Keratinocyte (primary cell): Measurements from ENCODE around the gene PYCR2. TPM values are rescaled to one million over a fixed set of nuclear protein-coding genes. Genes with fewer than 3 reads are reported as not detected.

Experiments used
- DNase-seq: peaks from one replicate; pipeline ENCODE4 v3.0.0-alpha.2; 2011; ENCODE audit warnings: low read depth, missing footprints, low spot score
- FAIRE-seq: peaks from 2 replicates; lab custom pipeline; 2011; peaks lifted over from hg19 to GRCh38; lab: Jason Lieb, UNC
- H2AFZ ChIP-seq: 2 replicates; pipeline ENCODE4 v1.6.0; 2012; ENCODE audit warnings: low read length, control low read depth, inconsistent platforms; ENCODE audit not compliant: control insufficient read depth
- H3K27ac ChIP-seq: 2 replicates; pipeline ENCODE4 v1.5.1; 2011; ENCODE audit warnings: low read length; ENCODE audit not compliant: control insufficient read depth, insufficient read depth
- H3K27me3 ChIP-seq: 3 replicates; pipeline ENCODE4 v1.6.0; 2011; ENCODE audit warnings: low read length; ENCODE audit not compliant: control insufficient read depth, insufficient read depth; ENCODE audit errors: extremely low read depth
- H3K36me3 ChIP-seq, 2 experiments: 2 replicates in 1 of 2; 3 replicates in 1 of 2; pipeline ENCODE4 v1.5.1; 2011; ENCODE audit warnings: low read length in 2 of 2, mild to moderate bottlenecking in 1 of 2; ENCODE audit not compliant: control insufficient read depth in 2 of 2, insufficient read depth in 2 of 2; ENCODE audit errors: extremely low read depth in 1 of 2
- H3K4me1 ChIP-seq: 3 replicates; pipeline ENCODE4 v1.5.1; 2011; ENCODE audit warnings: low read length; ENCODE audit not compliant: control insufficient read depth, insufficient read depth; ENCODE audit errors: extremely low read depth
- H3K4me2 ChIP-seq: 3 replicates; pipeline ENCODE4 v1.6.0; 2011; ENCODE audit warnings: low read depth, low read length; ENCODE audit not compliant: control insufficient read depth, insufficient read depth; ENCODE audit errors: extremely low read depth
- H3K4me3 ChIP-seq, 3 experiments: fragments of 200-600 bp in 1 of 3; sonication (generic) in 1 of 3; 2 replicates in 2 of 3; 3 replicates in 1 of 3; pipeline ENCODE4 v1.5.1; 2011 to 2016; ENCODE audit warnings: low read length in 3 of 3, mild to moderate bottlenecking in 3 of 3, control low read depth in 2 of 3, inconsistent platforms in 1 of 3, low read depth in 1 of 3, mixed read lengths in 1 of 3, mixed run types in 1 of 3, moderate library complexity in 1 of 3; ENCODE audit not compliant: control insufficient read depth in 2 of 3, insufficient read depth in 2 of 3; ENCODE audit errors: extremely low read depth in 1 of 3
- H3K79me2 ChIP-seq: 2 replicates; pipeline ENCODE4 v1.6.0; 2012; ENCODE audit warnings: low read length; ENCODE audit not compliant: control insufficient read depth, insufficient read depth
- H3K9ac ChIP-seq: 3 replicates; pipeline ENCODE4 v1.6.0; 2011; ENCODE audit warnings: low read length; ENCODE audit not compliant: control insufficient read depth, insufficient read depth; ENCODE audit errors: extremely low read depth
- H3K9me1 ChIP-seq: 3 replicates; pipeline ENCODE4 v1.6.0; 2011; ENCODE audit warnings: low read length; ENCODE audit not compliant: control insufficient read depth, insufficient read depth; ENCODE audit errors: extremely low read depth
- H3K9me3 ChIP-seq: 2 replicates; pipeline ENCODE4 v1.5.1; 2012; ENCODE audit warnings: low read depth, low read length; ENCODE audit not compliant: control insufficient read depth
- H4K20me1 ChIP-seq: 3 replicates; pipeline ENCODE4 v1.6.0; 2011; ENCODE audit warnings: low read length; ENCODE audit not compliant: control insufficient read depth, insufficient read depth; ENCODE audit errors: extremely low read depth
- EZH2 ChIP-seq: IDR thresholded peaks from one replicate; pipeline ENCODE4 v1.6.1; 2012; ENCODE audit warnings: inconsistent platforms, mild to moderate bottlenecking, low read length, moderate library complexity
- dilution Hi-C: fragments of 300-500 bp; cut with MboI; formaldehyde crosslinking; loops from one replicate; pipeline ENCODE4 v1.7.0; 2020; ENCODE audit warnings: low sequenced_read_pairs; ENCODE audit not compliant: extremely low pct_ligation_motif_present
- polyA plus RNA-seq, 5 experiments: library from polyadenylated mRNA; depleted of rRNA in 3 of 5; stranded (reverse) in 3 of 5; stranded (forward) in 1 of 5; unstranded in 1 of 5; fragments of >200 nt; gene quantifications; 1 replicate in 1 of 5; 2 replicates in 3 of 5; 3 replicates in 1 of 5; pipeline versions ENCODE4 v1.2.1 to v1.2.3, GENCODE V29; 2011 to 2012; ENCODE audit warnings: missing spikeins in 2 of 5, low read depth in 1 of 5, low replicate concordance in 1 of 5
- TF ChIP-seq, protein P1 (sequence below), 3 experiments: IDR thresholded peaks in 1 of 3; conservative IDR thresholded peaks in 1 of 3; optimal IDR thresholded peaks in 1 of 3; 2 replicates in 2 of 3; 3 replicates in 1 of 3; pipeline versions ENCODE3 to v1.5.1; 2011; ENCODE audit warnings: low read length in 3 of 3, mild to moderate bottlenecking in 3 of 3, moderate library complexity in 2 of 3, control low read depth in 1 of 3, inconsistent platforms in 1 of 3; ENCODE audit not compliant: insufficient read depth in 2 of 3; ENCODE audit errors: extremely low read depth in 1 of 3

Gene PYCR2
- polyA plus RNA-seq, 1 donor (not counting 4 experiments of a cell fraction or from before 2014, with no cell fraction given) = 45.5 TPM

DNA sequence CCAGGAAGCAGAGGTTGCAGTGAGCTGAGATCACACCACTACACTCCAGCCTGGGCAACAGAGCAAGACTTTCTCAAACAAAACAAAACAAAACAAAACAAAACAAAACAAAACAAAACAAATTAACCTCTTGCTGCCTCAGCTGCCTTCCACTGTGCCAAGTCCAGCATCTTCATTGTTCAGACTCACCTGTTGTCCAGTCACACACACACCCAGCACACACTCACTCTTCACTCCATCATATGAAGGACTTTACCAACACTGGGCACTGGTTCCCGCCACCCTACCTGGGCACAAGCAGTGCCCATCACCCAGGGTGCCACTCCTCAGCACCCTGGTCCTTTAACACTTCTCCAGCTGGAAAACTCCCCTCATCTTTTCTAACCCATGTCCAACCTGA lies 14.6 kb downstream of the PYCR2 start:
- Histone ChIP-seq H3K4me1 (peaks cover 8% of the 10 kb centered on the region), H3K9me3 (no peaks in the 10 kb centered on the region), H3K27ac (no peak overlapping the region), H4K20me1 (no peaks in the 10 kb centered on the region), H3K36me3 (peaks cover 0 to 2% of the 10 kb centered on the region in 2 experiments), H2AFZ (no peak overlapping the region), H3K9me1 (no peaks in the 10 kb centered on the region), H3K4me3 (no peak overlapping the region), H3K27me3 (no peaks in the 10 kb centered on the region), H3K9ac (no peak overlapping the region), H3K4me2 (no peak overlapping the region), H3K79me2 (no peaks in the 10 kb centered on the region)
- DNase-seq (no peak), FAIRE-seq (no peak)
- no peak for TF ChIP-seq EZH2
- TF ChIP-seq, protein P1, sequence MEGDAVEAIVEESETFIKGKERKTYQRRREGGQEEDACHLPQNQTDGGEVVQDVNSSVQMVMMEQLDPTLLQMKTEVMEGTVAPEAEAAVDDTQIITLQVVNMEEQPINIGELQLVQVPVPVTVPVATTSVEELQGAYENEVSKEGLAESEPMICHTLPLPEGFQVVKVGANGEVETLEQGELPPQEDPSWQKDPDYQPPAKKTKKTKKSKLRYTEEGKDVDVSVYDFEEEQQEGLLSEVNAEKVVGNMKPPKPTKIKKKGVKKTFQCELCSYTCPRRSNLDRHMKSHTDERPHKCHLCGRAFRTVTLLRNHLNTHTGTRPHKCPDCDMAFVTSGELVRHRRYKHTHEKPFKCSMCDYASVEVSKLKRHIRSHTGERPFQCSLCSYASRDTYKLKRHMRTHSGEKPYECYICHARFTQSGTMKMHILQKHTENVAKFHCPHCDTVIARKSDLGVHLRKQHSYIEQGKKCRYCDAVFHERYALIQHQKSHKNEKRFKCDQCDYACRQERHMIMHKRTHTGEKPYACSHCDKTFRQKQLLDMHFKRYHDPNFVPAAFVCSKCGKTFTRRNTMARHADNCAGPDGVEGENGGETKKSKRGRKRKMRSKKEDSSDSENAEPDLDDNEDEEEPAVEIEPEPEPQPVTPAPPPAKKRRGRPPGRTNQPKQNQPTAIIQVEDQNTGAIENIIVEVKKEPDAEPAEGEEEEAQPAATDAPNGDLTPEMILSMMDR (optimal IDR thresholded peaks at IDR 0.05 in 1 of 3, IDR thresholded peaks at IDR 0.05 in 1 of 3, conservative IDR thresholded peaks at IDR 0.05 in 1 of 3; ENCODE audit: extremely low read depth in 1 of 3, insufficient read depth in 2 of 3, low read length in 3 of 3) = no peak
- dilution Hi-C loops = no loop called here

DNA sequence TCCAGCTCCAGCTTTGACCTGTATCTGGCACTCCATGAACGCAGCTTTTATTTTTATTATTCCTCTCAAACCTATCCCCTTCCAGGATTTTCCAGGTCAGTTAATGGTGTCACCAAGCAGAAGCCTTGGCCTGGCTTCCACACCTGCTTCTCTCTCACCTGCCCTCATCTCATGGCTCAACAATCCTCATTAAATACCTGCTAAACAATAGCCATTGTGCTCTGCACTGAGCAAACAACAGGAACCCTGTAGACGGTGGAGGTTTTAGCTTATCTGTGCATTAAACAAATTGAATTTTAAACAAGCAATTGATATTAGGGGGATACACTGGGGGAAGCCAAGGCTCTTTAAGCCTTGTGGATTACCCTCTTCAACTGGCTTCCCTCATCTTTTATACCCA lies 15.3 kb downstream of the PYCR2 start:
- Histone ChIP-seq H4K20me1 (no peaks in the 10 kb centered on the region), H3K27me3 (no peaks in the 10 kb centered on the region), H3K9me3 (no peaks in the 10 kb centered on the region), H3K9me1 (no peaks in the 10 kb centered on the region), H3K4me2 (no peak overlapping the region), H3K4me3 (no peak overlapping the region), H3K27ac (no peak overlapping the region), H3K79me2 (no peaks in the 10 kb centered on the region), H3K4me1 (peaks cover 8% of the 10 kb centered on the region), H2AFZ (no peak overlapping the region), H3K36me3 (no peaks in the 10 kb centered on the region), H3K9ac (no peak overlapping the region)
- FAIRE-seq (no peak), DNase-seq (no peak)
- dilution Hi-C loops = no loop called here
- TF ChIP-seq EZH2 = no peak
- TF ChIP-seq, protein P1 (optimal IDR thresholded peaks at IDR 0.05 in 1 of 3, IDR thresholded peaks at IDR 0.05 in 1 of 3, conservative IDR thresholded peaks at IDR 0.05 in 1 of 3; ENCODE audit: extremely low read depth in 1 of 3, insufficient read depth in 2 of 3, low read length in 3 of 3) = no peak
